GM23338 (cell line): ENCODE results near the gene MAIP1. TPM values are rescaled to one million over a fixed set of nuclear protein-coding genes. Genes with fewer than 3 reads are reported as not detected.

Experiments
- ATAC-seq: fragments of 200-7000 bp; cut with Tn5 transposase; 3 replicates; pipeline ENCODE4 v1.9.1; 2020
- DNase-seq: peaks from one replicate; pipeline ENCODE4 v3.0.0-alpha.2; 2015; ENCODE audit warnings: low spot score
- H2AFZ ChIP-seq: fragments of 200-600 bp; sonication (generic); 2 replicates; pipeline ENCODE4 v1.8.0; 2016; ENCODE audit warnings: antibody characterized with exemption, mild to moderate bottlenecking, moderate library complexity
- H3F3A ChIP-seq: fragments of 200-600 bp; sonication (generic); replicated peaks from 2 replicates; pipeline ENCODE4 v1.8.0; 2017; ENCODE audit warnings: antibody characterized with exemption, mixed run types, low read depth
- H3K27ac ChIP-seq: fragments of 200-600 bp; sonication (generic); 2 replicates; pipeline ENCODE4 v1.6.1; 2016; ENCODE audit warnings: low read depth
- H3K27me3 ChIP-seq: fragments of 200-600 bp; sonication (generic); 2 replicates; pipeline ENCODE4 v1.8.0; 2016; ENCODE audit warnings: mild to moderate bottlenecking, mixed run types, moderate library complexity; ENCODE audit not compliant: insufficient read depth
- H3K36me3 ChIP-seq: fragments of 200-600 bp; sonication (generic); 2 replicates; pipeline ENCODE4 v1.8.0; 2016; ENCODE audit warnings: mild to moderate bottlenecking; ENCODE audit not compliant: insufficient read depth
- H3K4me1 ChIP-seq: fragments of 200-600 bp; sonication (generic); 2 replicates; pipeline ENCODE4 v1.8.0; 2016; ENCODE audit warnings: mild to moderate bottlenecking, moderate library complexity; ENCODE audit not compliant: insufficient read depth
- H3K4me2 ChIP-seq: fragments of 200-600 bp; sonication (generic); 2 replicates; pipeline ENCODE4 v1.7.1; 2017; ENCODE audit warnings: mixed run types
- H3K4me3 ChIP-seq: fragments of 200-600 bp; sonication (generic); 2 replicates; pipeline ENCODE4 v1.6.1; 2016; ENCODE audit warnings: mixed run types
- H3K79me2 ChIP-seq: fragments of 200-600 bp; sonication (generic); replicated peaks from 2 replicates; pipeline ENCODE4 v1.8.0; 2017; ENCODE audit warnings: mild to moderate bottlenecking; ENCODE audit not compliant: insufficient read depth
- H3K9me2 ChIP-seq: fragments of 200-600 bp; sonication (generic); 2 replicates; pipeline ENCODE4 v1.8.0; 2017; ENCODE audit not compliant: insufficient read depth
- H4K20me1 ChIP-seq: fragments of 200-600 bp; sonication (generic); replicated peaks from 2 replicates; pipeline ENCODE4 v1.8.0; 2017; ENCODE audit warnings: mild to moderate bottlenecking; ENCODE audit not compliant: insufficient read depth
- H3K27ac Mint-ChIP-seq: 2 replicates; pipeline ENCODE4 v1.8.0; 2020; ENCODE audit warnings: inconsistent platforms, mild to moderate bottlenecking, moderate library complexity, mixed read lengths
- H3K27me3 Mint-ChIP-seq: 3 replicates; pipeline ENCODE4 v1.8.0; 2022; ENCODE audit warnings: low read depth, mild to moderate bottlenecking, moderate library complexity, mixed read lengths, inconsistent platforms; ENCODE audit not compliant: insufficient read depth, poor library complexity
- H3K36me3 Mint-ChIP-seq: 3 replicates; pipeline ENCODE4 v1.8.0; 2021; ENCODE audit warnings: low read depth, mild to moderate bottlenecking, inconsistent platforms, moderate library complexity, mixed read lengths
- H3K4me1 Mint-ChIP-seq: 3 replicates; pipeline ENCODE4 v1.8.0; 2020; ENCODE audit warnings: mild to moderate bottlenecking, inconsistent platforms, mixed read lengths
- H3K4me3 Mint-ChIP-seq: 3 replicates; pipeline ENCODE4 v1.8.0; 2021; ENCODE audit warnings: moderate library complexity, mild to moderate bottlenecking, inconsistent platforms, mixed read lengths
- H3K9me3 Mint-ChIP-seq: 3 replicates; pipeline ENCODE4 v1.8.0; 2020; ENCODE audit warnings: moderate library complexity, mild to moderate bottlenecking, inconsistent platforms, mixed read lengths
- CREB1 ChIP-seq: fragments of 250-450 bp; sonication (Bioruptor Pico); IDR thresholded peaks from 2 replicates; pipeline ENCODE4 v1.5.0; 2020; ENCODE audit warnings: low read depth, mild to moderate bottlenecking, moderate library complexity
- EZH2 ChIP-seq: fragments of 200-600 bp; sonication (generic); IDR thresholded peaks from one replicate; pipeline ENCODE4 v1.8.0; 2017; ENCODE audit warnings: antibody characterized with exemption, mild to moderate bottlenecking, low read depth; ENCODE audit not compliant: unreplicated experiment
- EZH2phosphoT487 ChIP-seq: fragments of 200-600 bp; sonication (generic); IDR thresholded peaks from one replicate; pipeline ENCODE4 v1.8.1; 2018; ENCODE audit warnings: antibody characterized with exemption; ENCODE audit not compliant: unreplicated experiment
- JUNB ChIP-seq: IDR thresholded peaks from one replicate; pipeline ENCODE4 v1.6.1; 2016; ENCODE audit warnings: antibody characterized with exemption; ENCODE audit not compliant: unreplicated experiment
- NANOG ChIP-seq: IDR thresholded peaks from 2 replicates; pipeline ENCODE4 v1.6.1; 2016; ENCODE audit warnings: antibody characterized with exemption, borderline replicate concordance
- POLR2AphosphoS5 ChIP-seq: IDR thresholded peaks from 2 replicates; pipeline ENCODE4 v1.6.1; 2016; ENCODE audit warnings: antibody characterized with exemption, low read depth
- STAT1 ChIP-seq: IDR thresholded peaks from one replicate; pipeline ENCODE4 v1.6.1; 2016; ENCODE audit warnings: antibody characterized with exemption; ENCODE audit not compliant: unreplicated experiment
- ZNF114 ChIP-seq: fragments of 250-450 bp; sonication (Bioruptor Pico); IDR thresholded peaks from 2 replicates; pipeline ENCODE4 v1.5.0; 2020; ENCODE audit warnings: mild to moderate bottlenecking, moderate library complexity
- ZNF331 ChIP-seq: fragments of 250-450 bp; sonication (Bioruptor Pico); IDR thresholded peaks from 2 replicates; pipeline ENCODE4 v1.5.0; 2020; ENCODE audit warnings: low read depth, mild to moderate bottlenecking, moderate library complexity
- polyA plus RNA-seq: library from polyadenylated mRNA; unstranded; fragments of >200 nt; fragmentation: Nextera tagmentation; extraction: Ambion mirVana; gene quantifications from 2 replicates; pipeline ENCODE4 v1.2.1, GENCODE V29; 2016
- total RNA-seq: library from RNA; depleted of rRNA; stranded (reverse); fragments of >200 nt; shearing (Covaris generic); gene quantifications from 2 replicates; pipeline ENCODE4 v1.2.3, GENCODE V29; 2014
- TF ChIP-seq, protein P1 (sequence below): fragments of 250-450 bp; sonication (Bioruptor Pico); IDR thresholded peaks from 2 replicates; pipeline ENCODE4 v1.5.0; 2020; ENCODE audit warnings: mild to moderate bottlenecking, moderate library complexity
- TF ChIP-seq, protein P2 (sequence below): IDR thresholded peaks from 2 replicates; pipeline ENCODE4 v1.6.1; 2016; ENCODE audit warnings: antibody characterized with exemption
- TF ChIP-seq, protein P3 (sequence below): IDR thresholded peaks from one replicate; pipeline ENCODE4 v1.6.1; 2018; ENCODE audit warnings: antibody characterized with exemption; ENCODE audit not compliant: unreplicated experiment
- TF ChIP-seq, protein P4 (sequence below), 2 experiments: fragments of 200-600 bp in 1 of 2; sonication (generic) in 1 of 2; conservative IDR thresholded peaks; 2 replicates each; pipeline versions ENCODE4 v1.5.1 to v1.6.1; 2016 to 2017; ENCODE audit warnings: antibody characterized with exemption in 2 of 2, low read depth in 2 of 2, mild to moderate bottlenecking in 2 of 2, moderate library complexity in 1 of 2

Gene MAIP1
- total and polyA plus RNA-seq, 2 experiments from 2014 or later, result 36.0 to 41.9 TPM

DNA sequence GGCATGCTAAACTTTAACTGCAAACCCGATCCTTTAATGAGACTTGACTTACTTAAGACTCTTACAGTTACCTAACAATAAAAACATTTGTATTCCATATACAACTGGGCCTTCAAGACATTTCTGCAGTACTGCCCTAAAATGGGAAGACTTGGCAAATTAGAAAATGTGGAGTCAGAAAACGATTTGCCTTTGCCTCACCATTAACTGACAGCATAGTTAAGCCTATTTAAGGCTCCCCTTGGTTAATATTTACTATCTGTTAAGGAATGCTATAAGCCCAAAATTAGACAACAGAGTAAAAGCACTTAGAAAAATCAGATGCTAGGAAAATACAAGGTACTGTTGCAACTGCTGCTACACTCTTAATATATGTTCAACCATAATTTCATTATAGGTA, 18.8 kb upstream of the MAIP1 start:
- 0 out of 2 replicates have a peak, but pooled peaks cover 3% of the 10 kb centered on the region for H3K79me2 ChIP-seq
- H3K27me3 ChIP-seq, result no peaks in the 10 kb centered on the region
- peaks cover 13% of the 10 kb centered on the region; the same call in 1 of the 2 replicates for H3K36me3 ChIP-seq
- Mint-ChIP-seq H3K27ac (no peak overlapping the region), H3K4me1 (no peaks in the 10 kb centered on the region), H3K4me3 (no peak overlapping the region), H3K27me3 (peaks cover 2% of the 10 kb centered on the region), H3K9me3 (no peaks in the 10 kb centered on the region), H3K36me3 (peaks cover 51% of the 10 kb centered on the region)
- no peaks in the 10 kb centered on the region for H3F3A ChIP-seq
- no peak for ATAC-seq
- TF ChIP-seq, protein P1, sequence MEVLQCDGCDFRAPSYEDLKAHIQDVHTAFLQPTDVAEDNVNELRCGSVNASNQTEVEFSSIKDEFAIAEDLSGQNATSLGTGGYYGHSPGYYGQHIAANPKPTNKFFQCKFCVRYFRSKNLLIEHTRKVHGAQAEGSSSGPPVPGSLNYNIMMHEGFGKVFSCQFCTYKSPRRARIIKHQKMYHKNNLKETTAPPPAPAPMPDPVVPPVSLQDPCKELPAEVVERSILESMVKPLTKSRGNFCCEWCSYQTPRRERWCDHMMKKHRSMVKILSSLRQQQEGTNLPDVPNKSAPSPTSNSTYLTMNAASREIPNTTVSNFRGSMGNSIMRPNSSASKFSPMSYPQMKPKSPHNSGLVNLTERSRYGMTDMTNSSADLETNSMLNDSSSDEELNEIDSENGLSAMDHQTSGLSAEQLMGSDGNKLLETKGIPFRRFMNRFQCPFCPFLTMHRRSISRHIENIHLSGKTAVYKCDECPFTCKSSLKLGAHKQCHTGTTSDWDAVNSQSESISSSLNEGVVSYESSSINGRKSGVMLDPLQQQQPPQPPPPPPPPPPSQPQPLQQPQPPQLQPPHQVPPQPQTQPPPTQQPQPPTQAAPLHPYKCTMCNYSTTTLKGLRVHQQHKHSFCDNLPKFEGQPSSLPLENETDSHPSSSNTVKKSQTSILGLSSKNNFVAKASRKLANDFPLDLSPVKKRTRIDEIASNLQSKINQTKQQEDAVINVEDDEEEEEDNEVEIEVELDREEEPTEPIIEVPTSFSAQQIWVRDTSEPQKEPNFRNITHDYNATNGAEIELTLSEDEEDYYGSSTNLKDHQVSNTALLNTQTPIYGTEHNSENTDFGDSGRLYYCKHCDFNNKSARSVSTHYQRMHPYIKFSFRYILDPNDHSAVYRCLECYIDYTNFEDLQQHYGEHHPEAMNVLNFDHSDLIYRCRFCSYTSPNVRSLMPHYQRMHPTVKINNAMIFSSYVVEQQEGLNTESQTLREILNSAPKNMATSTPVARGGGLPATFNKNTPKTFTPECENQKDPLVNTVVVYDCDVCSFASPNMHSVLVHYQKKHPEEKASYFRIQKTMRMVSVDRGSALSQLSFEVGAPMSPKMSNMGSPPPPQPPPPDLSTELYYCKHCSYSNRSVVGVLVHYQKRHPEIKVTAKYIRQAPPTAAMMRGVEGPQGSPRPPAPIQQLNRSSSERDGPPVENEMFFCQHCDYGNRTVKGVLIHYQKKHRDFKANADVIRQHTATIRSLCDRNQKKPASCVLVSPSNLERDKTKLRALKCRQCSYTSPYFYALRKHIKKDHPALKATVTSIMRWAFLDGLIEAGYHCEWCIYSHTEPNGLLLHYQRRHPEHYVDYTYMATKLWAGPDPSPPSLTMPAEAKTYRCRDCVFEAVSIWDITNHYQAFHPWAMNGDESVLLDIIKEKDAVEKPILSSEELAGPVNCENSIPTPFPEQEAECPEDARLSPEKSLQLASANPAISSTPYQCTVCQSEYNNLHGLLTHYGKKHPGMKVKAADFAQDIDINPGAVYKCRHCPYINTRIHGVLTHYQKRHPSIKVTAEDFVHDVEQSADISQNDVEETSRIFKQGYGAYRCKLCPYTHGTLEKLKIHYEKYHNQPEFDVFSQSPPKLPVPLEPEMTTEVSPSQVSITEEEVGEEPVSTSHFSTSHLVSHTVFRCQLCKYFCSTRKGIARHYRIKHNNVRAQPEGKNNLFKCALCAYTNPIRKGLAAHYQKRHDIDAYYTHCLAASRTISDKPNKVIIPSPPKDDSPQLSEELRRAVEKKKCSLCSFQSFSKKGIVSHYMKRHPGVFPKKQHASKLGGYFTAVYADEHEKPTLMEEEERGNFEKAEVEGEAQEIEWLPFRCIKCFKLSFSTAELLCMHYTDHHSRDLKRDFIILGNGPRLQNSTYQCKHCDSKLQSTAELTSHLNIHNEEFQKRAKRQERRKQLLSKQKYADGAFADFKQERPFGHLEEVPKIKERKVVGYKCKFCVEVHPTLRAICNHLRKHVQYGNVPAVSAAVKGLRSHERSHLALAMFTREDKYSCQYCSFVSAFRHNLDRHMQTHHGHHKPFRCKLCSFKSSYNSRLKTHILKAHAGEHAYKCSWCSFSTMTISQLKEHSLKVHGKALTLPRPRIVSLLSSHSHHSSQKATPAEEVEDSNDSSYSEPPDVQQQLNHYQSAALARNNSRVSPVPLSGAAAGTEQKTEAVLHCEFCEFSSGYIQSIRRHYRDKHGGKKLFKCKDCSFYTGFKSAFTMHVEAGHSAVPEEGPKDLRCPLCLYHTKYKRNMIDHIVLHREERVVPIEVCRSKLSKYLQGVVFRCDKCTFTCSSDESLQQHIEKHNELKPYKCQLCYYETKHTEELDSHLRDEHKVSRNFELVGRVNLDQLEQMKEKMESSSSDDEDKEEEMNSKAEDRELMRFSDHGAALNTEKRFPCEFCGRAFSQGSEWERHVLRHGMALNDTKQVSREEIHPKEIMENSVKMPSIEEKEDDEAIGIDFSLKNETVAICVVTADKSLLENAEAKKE (CRISPR knock-in tag), result no peak
- TF ChIP-seq, protein P2, sequence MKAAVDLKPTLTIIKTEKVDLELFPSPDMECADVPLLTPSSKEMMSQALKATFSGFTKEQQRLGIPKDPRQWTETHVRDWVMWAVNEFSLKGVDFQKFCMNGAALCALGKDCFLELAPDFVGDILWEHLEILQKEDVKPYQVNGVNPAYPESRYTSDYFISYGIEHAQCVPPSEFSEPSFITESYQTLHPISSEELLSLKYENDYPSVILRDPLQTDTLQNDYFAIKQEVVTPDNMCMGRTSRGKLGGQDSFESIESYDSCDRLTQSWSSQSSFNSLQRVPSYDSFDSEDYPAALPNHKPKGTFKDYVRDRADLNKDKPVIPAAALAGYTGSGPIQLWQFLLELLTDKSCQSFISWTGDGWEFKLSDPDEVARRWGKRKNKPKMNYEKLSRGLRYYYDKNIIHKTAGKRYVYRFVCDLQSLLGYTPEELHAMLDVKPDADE, result no peak
- TF ChIP-seq POLR2AphosphoS5 (no peak), ZNF114 (no peak), NANOG (no peak), ZNF331 (CRISPR knock-in tag) (no peak), JUNB (no peak), EZH2phosphoT487 (no peak), EZH2 (no peak), CREB1 (CRISPR knock-in tag) (no peak), STAT1 (no peak)
- TF ChIP-seq, protein P3, sequence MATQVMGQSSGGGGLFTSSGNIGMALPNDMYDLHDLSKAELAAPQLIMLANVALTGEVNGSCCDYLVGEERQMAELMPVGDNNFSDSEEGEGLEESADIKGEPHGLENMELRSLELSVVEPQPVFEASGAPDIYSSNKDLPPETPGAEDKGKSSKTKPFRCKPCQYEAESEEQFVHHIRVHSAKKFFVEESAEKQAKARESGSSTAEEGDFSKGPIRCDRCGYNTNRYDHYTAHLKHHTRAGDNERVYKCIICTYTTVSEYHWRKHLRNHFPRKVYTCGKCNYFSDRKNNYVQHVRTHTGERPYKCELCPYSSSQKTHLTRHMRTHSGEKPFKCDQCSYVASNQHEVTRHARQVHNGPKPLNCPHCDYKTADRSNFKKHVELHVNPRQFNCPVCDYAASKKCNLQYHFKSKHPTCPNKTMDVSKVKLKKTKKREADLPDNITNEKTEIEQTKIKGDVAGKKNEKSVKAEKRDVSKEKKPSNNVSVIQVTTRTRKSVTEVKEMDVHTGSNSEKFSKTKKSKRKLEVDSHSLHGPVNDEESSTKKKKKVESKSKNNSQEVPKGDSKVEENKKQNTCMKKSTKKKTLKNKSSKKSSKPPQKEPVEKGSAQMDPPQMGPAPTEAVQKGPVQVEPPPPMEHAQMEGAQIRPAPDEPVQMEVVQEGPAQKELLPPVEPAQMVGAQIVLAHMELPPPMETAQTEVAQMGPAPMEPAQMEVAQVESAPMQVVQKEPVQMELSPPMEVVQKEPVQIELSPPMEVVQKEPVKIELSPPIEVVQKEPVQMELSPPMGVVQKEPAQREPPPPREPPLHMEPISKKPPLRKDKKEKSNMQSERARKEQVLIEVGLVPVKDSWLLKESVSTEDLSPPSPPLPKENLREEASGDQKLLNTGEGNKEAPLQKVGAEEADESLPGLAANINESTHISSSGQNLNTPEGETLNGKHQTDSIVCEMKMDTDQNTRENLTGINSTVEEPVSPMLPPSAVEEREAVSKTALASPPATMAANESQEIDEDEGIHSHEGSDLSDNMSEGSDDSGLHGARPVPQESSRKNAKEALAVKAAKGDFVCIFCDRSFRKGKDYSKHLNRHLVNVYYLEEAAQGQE, result no peak
- TF ChIP-seq, protein P4, sequence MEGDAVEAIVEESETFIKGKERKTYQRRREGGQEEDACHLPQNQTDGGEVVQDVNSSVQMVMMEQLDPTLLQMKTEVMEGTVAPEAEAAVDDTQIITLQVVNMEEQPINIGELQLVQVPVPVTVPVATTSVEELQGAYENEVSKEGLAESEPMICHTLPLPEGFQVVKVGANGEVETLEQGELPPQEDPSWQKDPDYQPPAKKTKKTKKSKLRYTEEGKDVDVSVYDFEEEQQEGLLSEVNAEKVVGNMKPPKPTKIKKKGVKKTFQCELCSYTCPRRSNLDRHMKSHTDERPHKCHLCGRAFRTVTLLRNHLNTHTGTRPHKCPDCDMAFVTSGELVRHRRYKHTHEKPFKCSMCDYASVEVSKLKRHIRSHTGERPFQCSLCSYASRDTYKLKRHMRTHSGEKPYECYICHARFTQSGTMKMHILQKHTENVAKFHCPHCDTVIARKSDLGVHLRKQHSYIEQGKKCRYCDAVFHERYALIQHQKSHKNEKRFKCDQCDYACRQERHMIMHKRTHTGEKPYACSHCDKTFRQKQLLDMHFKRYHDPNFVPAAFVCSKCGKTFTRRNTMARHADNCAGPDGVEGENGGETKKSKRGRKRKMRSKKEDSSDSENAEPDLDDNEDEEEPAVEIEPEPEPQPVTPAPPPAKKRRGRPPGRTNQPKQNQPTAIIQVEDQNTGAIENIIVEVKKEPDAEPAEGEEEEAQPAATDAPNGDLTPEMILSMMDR (conservative IDR thresholded peaks at IDR 0.05; ENCODE audit: low read depth in 2 of 2), result no peak
- H3K4me1 ChIP-seq, result no peaks in the 10 kb centered on the region
- no peak overlapping the region for H3K4me3 ChIP-seq
- H3K9me2 ChIP-seq, result no peaks in the 10 kb centered on the region
- H2AFZ ChIP-seq, result no peak overlapping the region
- no peaks in the 10 kb centered on the region; the same call in 1 of the 2 replicates for H4K20me1 ChIP-seq
- no peak overlapping the region for H3K4me2 ChIP-seq
- H3K27ac ChIP-seq, result no peak overlapping the region
- no peak for DNase-seq
